ENCODE results near the gene ESR1.

GRCh38 chr6:152004036-152004566 lies 196.6 kb downstream of the ESR1 start:
- TF ChIP-seq CTCF (IDR thresholded peaks at IDR 0.05) (no peak), RAD21 (IDR thresholded peaks at IDR 0.05; ENCODE audit: low read length) (no peak), POLR2AphosphoS5 (IDR thresholded peaks at IDR 0.05; ENCODE audit: low read depth, low read length) (no peak), FOSL2 (IDR thresholded peaks at IDR 0.05; ENCODE audit: borderline replicate concordance, low read depth) (no peak), TEAD4 (IDR thresholded peaks at IDR 0.05; ENCODE audit: borderline replicate concordance, insufficient read depth) (no peak), GABPA (IDR thresholded peaks at IDR 0.05; ENCODE audit: low read depth) (no peak)

All from SK-N-SH (cell line).